ENCODE data around the gene HOXD13. TPM values are rescaled to one million over a fixed set of nuclear protein-coding genes. Genes with fewer than 3 reads are reported as not detected.
A peak's percentile ranks its signal among the peaks of the same experiment; 100 is the strongest.

Gene HOXD13
- total RNA-seq, 1 experiment from 2014 or later: not detected

DNA sequence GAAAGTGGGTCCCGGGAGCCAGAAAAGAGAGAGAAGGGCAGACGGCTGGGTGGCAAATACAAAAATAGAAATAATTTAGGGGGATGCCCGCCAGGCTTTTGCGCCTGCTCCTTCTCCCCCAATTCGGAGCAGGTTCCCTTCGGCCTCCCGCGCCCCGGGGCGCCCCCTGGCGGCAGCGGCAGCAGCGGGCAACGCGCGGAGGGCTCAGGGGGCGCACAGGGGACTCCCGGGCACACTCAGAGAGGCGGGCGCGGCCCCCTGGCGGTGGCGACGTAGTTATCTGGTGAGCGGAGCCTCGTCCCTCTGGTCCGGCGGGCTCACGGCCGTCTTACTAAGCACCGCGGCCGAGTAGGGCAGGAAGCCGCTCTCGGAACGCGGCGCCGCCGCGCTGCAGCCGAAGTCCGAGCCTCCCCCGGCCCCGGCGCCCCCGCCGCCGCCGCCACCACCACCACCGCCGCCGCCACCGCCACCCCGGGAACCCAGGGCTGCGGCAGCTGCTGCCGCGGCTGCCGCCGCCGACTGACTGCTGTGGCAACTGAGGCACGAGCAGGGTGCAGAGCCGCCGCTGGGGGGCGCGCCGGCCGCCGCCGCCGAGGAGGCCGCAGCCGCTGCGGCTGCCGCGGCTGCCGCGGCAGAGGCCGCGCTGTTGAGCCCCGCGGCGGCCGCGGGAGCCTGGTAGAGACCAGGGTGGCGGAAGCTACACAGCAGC is 12.5 kb upstream of the HOXD13 start:
- peaks cover 5% of the 10 kb centered on the region for H3K36me3 Mint-ChIP-seq (ENCODE audit: insufficient read depth, unreplicated experiment)
- intact Hi-C loops (cut with micrococcal nuclease; ENCODE audit: unreplicated experiment): loop anchor here (1.0 to 10.0 kb wide), 4 partner anchors 77 to 390 kb away; partner anchors contain the start of gene LNPK
- ChIA-PET POLR2A (no interaction called here), CTCF (interaction anchor here (0.7 to 1.3 kb wide), 6 partner anchors 16 to 715 kb away, joined by 3 to 6 read pairs (median 3); no protein-coding TSS in a partner anchor)
- Histone ChIP-seq H3K4me3 (ENCODE audit: low read depth, low read length) (peak overlapping the region; percentile 33), H3K9me3 (peaks cover 15% of the 10 kb centered on the region), H3K27me3 (replicated peaks; ENCODE audit: control insufficient read depth, insufficient read depth, low read length) (peaks cover 12% of the 10 kb centered on the region), H3K4me1 (peaks cover 3% of the 10 kb centered on the region; the same call in 1 of the 2 replicates), H3K36me3 (ENCODE audit: control insufficient read depth, insufficient read depth, low read length) (no peaks in the 10 kb centered on the region)
- H3K9me3 Mint-ChIP-seq (ENCODE audit: unreplicated experiment): no peaks in the 10 kb centered on the region
- H3K27me3 Mint-ChIP-seq (ENCODE audit: insufficient read depth, unreplicated experiment): peaks cover 56% of the 10 kb centered on the region
- H3K27ac Mint-ChIP-seq (ENCODE audit: unreplicated experiment): no peak overlapping the region
- DNase-seq: peak; percentile 77 to 84
- H3K4me3 Mint-ChIP-seq (ENCODE audit: unreplicated experiment): peak overlapping the region; percentile 85
- H3K4me1 Mint-ChIP-seq (ENCODE audit: low read depth, unreplicated experiment): peaks cover 15% of the 10 kb centered on the region
- TF ChIP-seq, protein P1, sequence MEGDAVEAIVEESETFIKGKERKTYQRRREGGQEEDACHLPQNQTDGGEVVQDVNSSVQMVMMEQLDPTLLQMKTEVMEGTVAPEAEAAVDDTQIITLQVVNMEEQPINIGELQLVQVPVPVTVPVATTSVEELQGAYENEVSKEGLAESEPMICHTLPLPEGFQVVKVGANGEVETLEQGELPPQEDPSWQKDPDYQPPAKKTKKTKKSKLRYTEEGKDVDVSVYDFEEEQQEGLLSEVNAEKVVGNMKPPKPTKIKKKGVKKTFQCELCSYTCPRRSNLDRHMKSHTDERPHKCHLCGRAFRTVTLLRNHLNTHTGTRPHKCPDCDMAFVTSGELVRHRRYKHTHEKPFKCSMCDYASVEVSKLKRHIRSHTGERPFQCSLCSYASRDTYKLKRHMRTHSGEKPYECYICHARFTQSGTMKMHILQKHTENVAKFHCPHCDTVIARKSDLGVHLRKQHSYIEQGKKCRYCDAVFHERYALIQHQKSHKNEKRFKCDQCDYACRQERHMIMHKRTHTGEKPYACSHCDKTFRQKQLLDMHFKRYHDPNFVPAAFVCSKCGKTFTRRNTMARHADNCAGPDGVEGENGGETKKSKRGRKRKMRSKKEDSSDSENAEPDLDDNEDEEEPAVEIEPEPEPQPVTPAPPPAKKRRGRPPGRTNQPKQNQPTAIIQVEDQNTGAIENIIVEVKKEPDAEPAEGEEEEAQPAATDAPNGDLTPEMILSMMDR (IDR thresholded peaks at IDR 0.05; ENCODE audit: insufficient read depth in 1 of 2, low read depth in 1 of 2, low read length in 1 of 2, severe bottlenecking in 1 of 2, unreplicated experiment in 1 of 2): peak; percentile 78 to 97
- BruUV-seq (replicated peaks): no TSS peak

DNA sequence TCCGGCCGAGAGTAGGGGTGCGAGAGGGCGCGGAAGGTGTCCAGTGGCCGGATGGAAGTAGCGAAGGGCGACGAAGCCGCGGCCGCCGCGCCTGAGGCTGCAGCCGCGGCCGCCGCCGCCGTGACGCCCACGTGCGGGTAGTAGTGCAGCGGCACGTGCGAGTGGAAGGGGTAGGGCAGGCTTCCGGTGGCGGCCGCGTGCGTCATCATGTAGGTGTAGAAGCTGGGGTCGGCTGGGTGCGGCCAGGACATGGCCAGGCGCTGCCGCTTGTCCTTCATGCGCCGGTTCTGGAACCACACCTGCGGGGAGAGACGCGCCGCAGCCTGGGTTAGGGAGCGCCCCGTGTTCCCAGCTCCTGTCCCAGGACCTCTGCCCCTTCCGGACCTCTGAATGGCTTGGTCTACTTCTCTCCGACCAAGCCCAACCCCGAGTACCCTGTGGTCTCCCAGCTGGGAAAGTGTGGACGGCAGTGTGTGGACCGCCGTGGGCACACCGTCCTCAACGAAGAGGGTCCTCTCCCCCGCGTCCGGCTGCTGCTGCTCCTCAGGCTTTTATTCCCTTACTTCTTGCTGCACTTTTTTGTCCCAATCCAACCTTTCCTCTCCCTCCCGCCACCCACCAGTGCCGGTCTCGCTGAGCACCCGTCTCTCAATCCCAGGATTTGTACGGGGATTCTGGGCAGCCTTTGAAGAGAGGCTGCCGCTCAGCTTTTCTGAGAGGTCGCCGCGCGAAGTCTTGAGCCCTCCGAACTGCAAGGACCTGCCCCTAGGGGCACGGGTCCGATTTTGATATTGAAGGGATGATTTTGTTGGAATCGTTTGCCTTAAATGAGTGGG is 11.8 kb upstream of the HOXD13 start:
- CTCF ChIA-PET: interaction anchor here (0.6 to 1.2 kb wide), 4 partner anchors 26 to 716 kb away, joined by 3 to 4 read pairs (median 3); no protein-coding TSS in a partner anchor
- POLR2A ChIA-PET: no interaction called here
- H3K4me3 ChIP-seq (ENCODE audit: low read depth, low read length): peak overlapping the region; percentile 33

More for the DNA sequence above, 11.8 kb upstream of the HOXD13 start:
- H3K9me3 ChIP-seq: peaks cover 15% of the 10 kb centered on the region
- no peaks in the 10 kb centered on the region for H3K36me3 ChIP-seq (ENCODE audit: control insufficient read depth, insufficient read depth, low read length)
- DNase-seq: peak; percentile 58 to 63
- no peak overlapping the region for H3K27ac Mint-ChIP-seq (ENCODE audit: unreplicated experiment)
- H3K27me3 ChIP-seq (replicated peaks; ENCODE audit: control insufficient read depth, insufficient read depth, low read length): peaks cover 16% of the 10 kb centered on the region
- no peaks in the 10 kb centered on the region for H3K9me3 Mint-ChIP-seq (ENCODE audit: unreplicated experiment)
- intact Hi-C loops (cut with micrococcal nuclease; ENCODE audit: unreplicated experiment): loop anchor here (1.0 to 10.0 kb wide), 4 partner anchors 78 to 390 kb away; partner anchors contain the start of gene LNPK
- peaks cover 10% of the 10 kb centered on the region; the same call in 1 of the 2 replicates for H3K4me1 ChIP-seq
- H3K4me1 Mint-ChIP-seq (ENCODE audit: low read depth, unreplicated experiment): peaks cover 19% of the 10 kb centered on the region
- BruUV-seq (replicated peaks): no TSS peak
- TF ChIP-seq, protein P1 (IDR thresholded peaks at IDR 0.05; ENCODE audit: insufficient read depth in 1 of 2, low read depth in 1 of 2, low read length in 1 of 2, severe bottlenecking in 1 of 2, unreplicated experiment in 1 of 2): no peak
- H3K36me3 Mint-ChIP-seq (ENCODE audit: insufficient read depth, unreplicated experiment): peaks cover 5% of the 10 kb centered on the region
- H3K27me3 Mint-ChIP-seq (ENCODE audit: insufficient read depth, unreplicated experiment): peaks cover 57% of the 10 kb centered on the region
- H3K4me3 Mint-ChIP-seq (ENCODE audit: unreplicated experiment): peak overlapping the region; percentile 85
